HG02588 (cell line): ENCODE measurements around the gene KRT86.
"Not testable (repeated sequence)": the region's sequence is repeated elsewhere in the genome, so short reads cannot be mapped to it uniquely, and the experiment has no call there.

Source experiments
- ATAC-seq: cut with Tn5 transposase; IDR thresholded peaks from one replicate; pipeline ENCODE4 v1.9.1; 2021; ENCODE audit warnings: mild to moderate bottlenecking, moderate library complexity; ENCODE audit not compliant: unreplicated experiment

Gene KRT86

DNA sequence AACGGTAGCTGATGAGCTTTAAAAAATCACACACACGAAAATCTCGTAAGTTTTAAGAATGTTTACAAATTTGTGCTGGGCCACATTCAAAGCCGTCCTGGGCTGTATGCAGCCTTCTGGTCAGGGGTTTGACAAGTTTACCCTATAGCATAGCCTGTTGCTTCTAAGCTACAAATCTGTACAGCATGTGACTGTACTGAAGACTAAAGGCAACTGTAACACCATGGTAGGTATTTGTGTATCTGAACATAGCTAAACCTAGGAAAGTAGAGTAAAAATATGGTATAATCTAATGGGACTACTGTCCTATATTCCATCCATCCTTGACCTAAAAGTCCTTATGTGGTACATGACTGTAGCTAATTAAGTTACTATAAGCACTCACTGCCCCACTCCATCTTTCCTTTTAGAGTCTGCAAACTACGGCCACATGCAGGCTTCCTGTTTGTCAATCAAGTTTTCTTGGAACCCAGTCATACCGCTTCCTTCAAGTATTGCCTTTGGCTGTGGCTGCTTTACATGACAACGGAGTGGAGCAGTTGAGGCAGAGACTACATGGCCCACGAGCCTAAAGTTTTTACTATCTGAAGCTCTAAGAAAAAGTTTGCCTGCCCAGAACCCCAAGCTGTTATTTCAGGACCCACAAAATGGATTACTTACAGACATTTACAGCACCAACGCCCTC, 22.9 kb upstream of the KRT86 start:
- ATAC-seq, result no peak

DNA sequence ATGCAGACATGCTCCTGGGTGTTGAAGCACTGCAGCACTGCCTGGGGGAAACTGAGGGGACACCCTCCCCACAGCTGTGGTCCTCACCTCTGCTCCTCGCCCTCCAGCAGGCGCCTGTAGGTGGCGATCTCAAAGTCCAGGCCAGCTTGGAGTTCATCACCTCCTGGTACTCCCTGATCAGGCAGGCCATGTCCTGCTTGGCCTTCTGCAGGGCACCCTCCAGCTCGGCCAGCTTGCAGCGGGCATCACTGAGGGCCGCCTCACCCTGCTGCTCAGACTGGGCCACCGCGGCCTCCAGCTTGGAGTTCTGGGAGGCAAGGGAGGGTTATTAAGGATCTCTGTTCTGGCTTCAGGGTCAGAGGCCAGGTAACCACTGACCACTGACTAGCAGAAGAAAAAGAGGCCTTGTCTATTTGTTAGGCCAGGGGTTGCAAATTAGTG, 22.2 kb upstream of the KRT86 start:
- not testable (repeated sequence) for ATAC-seq

DNA sequence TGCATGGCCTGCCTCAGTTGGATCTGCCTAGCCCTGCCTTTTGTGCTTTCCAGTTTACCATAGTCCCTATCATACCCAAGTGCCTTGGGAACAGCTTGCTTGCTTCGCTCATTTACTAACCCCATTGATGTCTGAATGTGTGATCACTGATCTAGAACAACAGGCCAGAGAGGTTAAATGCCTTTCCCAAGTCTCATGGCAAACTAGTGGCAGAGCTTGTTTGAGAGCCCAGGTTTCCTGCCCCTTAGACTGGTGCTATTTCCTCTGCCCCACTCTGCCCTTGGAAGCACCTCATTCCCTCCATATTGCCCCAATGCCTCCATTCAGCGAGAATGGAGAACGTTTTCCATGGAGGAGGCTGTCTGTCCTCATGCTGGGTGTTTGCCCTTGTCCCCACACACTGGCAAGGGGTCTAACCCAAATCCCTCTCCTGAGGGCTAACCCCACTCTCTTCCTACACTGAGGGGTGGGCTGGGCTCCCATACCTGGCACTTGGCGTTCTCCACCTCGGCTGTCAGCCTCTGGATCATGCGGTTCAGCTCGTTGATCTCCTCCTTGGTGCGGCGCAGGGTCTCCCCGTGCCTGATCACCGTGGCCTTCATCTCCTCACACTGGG, 21.6 kb upstream of the KRT86 start:
- no peak for ATAC-seq

DNA sequence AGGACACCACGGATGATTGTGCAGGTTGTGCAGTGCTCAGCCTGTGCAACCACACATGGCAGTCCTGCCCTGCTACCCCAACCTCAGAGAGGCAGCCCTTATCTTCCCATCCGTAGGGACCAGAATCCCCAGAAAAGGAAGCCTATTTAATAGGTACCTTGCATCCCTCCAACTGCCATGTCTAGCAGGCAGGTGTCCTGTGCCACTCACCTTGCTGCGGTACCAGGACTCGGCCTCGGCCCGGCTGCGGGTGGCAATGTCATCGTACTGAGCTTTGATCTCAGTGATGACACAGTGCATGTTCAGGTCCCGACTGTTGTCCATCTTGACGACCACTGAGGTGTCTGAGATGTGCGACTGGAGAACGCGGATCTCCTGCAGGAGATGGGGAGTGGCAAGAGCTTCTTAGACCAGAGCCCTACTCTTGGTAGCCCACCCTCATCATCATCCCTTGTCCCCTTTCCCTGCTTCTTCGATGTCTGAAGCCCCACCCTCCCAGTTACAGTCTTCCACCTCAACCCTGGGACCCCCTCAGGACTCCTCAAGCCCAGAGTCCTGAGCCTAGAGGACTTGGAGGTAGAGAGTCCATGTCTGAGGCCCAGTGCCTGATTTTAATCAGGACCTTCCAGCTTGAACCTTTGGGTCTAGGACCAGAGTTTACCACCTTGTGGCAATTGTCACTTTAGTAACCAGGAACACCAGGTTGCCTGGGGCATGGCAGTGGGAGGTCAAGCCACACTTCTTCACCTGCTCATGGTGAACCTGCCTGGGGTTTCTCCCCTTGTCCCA, 20.9 kb upstream of the KRT86 start:
- ATAC-seq, result no peak

DNA sequence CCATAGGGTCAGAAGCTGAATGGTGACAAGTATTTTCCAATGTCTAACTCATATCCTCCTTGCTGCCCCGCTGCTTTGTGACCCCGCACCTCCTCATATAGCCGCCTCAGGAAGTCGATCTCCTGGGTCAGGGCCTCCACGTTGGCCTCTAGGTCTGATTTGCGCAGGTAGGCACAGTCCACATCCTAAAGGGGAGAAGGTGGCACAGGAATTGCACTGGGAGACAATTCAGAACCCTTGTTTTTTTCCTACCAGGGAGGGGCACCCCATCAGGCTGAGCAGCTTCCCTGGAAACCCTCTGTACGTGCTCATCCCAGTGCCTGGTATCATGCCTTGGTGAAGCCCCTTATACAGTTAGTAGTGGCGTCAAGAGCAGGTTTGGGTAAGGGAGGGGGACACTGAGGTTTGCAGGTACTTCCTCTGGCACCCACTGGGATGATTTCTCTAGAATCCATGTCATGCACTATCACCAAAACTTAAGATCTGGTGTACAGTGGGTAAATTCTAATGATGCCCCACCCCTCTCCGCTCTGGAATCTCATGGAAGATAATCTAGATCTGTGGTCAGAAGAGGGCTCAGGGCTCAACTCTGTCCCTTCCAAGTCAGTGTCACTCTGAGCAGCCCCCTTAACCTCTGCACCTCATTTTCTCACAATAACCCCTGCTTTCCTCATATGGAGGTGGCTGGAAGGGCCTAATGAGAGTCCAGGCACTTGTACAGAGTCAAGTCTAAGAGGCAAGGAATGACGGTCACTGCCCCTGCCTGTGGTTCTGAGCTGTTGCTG, 20.1 kb upstream of the KRT86 start:
- no peak for ATAC-seq

DNA sequence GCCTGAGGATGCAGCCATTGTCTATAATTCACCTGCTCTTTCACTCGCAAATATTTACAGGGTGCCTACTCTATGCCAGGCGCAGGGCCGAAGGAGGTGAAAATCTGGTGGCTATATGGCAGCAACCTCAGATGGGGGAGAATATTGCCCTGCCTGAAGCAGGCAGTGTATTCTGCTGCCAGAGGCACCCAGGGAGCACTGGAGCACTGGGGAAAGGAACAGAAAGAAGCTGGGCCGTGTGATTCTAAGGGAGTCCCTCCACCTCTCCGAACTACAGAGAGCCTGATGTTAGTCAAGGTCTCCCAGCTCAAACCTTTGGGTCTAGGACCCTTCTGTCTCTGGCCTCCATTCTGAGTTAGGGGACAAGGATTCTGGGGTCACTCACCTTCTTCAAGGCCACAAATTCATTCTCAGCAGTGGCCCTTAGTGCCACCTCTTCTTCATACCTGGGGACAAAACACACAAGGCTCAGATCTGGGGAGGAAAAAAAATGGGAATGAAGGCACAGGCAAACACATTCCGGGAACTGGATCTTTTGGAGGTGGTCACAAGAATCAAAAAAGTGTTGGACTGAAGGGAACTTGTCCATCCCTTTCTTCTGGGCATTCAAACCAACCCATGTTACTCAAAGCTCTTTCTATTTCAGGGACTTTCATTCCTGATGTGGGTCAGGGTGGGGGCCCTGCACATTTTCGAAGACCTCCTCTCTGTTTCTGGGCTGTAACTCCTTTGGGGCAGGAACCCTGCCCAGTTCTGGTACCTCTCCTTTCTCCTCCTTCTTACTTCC, 19.3 kb upstream of the KRT86 start:
- no peak for ATAC-seq

DNA sequence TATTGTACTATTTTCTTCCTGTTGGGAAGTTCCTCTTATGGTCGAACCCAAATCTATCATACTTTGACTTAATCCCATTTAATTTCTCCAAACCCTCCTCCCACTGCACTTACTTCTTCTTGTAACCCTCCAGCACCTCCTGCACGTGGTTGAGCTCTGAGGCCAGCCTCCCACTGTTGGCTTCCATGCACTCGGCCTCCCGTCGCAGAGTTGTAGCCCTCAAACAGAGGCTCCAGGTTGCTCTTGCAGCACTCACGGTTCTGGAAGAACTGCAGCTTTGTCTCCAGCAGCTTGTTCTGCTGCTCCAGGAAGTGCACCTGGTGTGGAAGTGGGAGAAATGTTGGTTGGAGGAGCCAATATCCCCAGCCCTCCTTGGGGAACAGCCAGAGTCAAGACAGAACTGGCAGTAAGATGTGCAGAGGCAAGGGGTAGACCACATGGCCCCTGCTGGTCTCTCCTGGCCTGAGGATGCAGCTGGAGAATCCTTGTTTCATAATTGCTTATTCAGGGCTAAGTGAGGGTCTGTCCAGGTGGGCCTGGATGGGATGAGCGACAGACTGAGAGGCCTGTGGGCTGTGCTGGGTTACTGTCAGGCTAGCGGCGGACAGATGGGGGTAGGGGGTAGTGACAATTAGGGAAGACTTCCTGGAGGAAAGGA, 18.4 kb upstream of the KRT86 start:
- ATAC-seq, result no peak

DNA sequence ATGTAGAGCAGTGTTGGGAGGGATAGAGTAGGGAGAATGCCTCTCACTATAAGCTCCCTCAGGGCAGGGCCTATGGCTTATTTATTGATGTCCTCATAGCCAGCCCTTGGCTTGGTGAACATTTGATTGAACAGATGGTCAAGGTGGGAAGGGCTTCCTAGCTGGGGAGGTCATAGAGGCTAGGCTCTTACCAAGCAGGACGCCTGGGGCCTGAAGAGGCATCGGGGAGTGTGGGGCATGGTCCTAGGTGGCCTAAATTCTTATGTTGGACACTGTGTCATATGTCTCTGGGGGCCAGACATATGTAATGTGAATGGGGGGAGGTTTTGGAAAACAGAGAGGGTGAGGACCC, 17.9 kb upstream of the KRT86 start:
- ATAC-seq, result no peak

DNA sequence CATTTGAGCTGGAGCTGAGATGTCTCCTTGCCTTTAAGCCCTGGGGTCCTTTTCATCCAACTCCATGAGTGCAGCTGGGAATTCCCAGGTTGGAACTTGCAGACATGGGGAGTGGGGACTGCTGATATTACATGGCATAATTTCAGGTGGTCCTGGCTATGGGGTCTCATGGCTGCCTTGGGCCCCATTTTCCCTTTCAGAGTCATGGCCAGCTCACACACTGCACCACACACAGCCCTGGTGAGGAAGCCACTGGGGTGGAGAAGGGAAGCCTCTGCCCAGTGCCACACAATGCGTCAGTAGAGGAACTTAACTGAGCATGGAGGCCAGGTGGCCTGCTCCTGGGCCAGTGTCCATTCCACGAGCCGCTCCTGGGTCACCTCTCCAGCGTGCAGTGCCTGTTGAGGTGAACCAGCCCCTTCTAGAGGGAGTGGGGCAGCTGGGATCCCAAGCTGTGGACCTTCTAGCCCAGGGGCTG, 17.3 kb upstream of the KRT86 start:
- no peak for ATAC-seq

DNA sequence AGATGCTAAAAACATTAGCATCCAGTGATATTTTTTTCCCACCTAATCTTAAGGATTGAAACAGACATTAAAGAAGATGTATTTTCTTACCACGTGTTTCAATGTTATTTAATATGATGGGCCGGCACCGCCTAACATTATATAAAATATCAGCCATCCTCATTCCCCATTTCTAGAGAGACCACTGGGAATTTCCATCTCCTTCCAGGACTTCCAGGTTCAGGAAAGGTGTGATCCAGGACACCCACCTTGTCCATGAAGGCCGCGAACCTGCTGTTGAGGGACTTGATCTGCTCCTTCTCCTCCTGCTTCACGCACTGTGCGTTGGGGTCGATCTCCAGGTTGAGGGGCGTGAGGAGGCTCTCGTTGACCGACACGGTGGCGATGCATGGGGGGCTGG, 16.5 kb upstream of the KRT86 start:
- not testable (repeated sequence) for ATAC-seq

DNA sequence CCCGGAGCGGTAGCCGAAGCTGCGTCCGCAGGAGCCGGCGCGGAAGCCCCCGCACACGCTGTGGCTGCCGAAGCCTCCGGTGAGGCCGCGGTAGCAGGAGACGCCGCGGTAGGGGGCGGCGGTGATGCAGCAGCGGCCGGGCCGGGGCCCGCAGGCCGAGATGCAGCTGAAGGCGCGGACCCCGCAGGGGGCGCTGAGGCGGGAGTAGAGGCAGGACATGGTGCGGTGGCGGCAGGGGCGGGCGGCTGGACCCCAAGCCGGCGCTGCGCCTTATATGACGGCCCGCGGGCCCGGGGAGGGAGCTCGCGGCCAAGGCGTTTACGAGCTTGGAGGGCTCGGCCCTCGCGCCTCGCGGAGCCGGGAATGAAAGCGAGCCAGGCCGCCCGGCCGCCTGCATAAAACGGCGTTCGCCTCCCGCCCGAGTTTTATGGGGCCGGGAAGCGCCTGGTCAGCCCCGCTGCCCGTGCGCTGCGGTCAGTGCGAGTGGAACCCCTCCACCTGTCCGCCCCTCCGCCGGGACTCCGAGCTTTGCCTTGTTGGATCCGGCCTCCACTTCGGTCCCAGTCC, 16.0 kb upstream of the KRT86 start:
- ATAC-seq, result no peak

DNA sequence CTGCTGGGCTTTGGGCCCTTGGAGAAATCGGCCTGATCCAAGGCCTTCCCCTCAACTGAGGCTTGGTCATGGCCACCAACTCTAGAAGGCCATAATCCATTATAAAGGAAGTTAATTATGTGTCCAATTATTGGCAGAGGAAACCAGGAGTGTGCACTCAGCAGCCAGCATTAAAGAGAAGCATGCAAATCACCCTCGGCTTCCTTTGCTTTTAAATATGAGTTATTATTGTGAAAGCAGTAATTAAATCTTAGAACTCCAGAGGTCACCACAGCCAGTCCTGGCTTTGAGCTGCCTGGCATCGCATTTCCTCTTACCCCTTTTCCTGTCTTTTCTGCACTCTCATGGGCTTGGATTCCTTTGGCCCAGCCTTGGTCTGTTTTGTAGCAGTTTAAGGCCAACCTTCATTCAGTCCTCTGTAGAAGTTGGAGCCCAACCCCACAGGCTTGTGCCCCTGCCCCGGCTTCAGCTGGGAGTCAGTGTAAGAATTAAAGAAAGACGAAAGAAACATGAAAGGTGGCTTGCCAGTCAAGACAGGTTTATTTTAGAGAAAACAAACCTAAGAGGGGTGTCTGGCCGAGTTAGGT, 14.7 kb upstream of the KRT86 start:
- ATAC-seq, result no peak

DNA sequence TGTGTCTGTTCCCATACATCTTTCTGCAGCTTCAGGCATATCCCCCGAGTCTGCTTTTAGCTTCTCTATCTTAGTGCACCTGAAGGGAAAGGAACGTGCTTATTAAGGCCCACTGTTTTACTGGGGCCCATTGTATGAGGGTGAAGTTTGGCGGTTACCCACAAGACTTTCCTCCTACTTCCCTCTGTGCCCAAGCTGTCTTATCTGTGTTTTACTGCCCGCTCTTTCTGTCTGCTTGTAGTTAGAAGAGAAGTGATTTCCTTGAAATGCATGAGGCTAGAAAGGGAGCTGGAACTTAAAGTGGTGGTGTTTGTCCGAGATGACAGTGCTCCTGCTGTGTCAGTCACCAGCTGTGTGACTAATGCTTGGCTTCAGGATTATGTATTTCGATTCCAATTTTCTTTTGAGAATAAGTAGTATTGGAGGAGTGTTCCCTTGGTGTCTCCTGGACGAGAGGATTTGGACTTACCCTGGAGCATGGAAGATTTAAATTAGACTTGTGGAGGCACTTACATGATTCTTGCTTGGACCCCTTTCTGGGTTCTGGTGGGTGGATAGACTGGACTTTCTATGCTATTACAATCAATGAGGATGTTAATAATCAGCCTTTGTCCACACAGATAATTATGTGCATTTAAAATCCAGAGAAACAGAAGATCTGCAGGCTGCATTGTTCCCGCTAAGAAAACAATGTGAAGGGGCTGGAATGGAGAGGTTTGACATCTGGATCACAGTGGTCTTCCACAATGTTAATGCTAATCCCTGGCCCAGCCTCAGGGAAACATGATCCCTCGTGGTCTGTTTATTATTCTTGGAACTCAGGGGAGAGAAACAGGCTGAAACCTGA, 13.9 kb upstream of the KRT86 start:
- ATAC-seq, result no peak

DNA sequence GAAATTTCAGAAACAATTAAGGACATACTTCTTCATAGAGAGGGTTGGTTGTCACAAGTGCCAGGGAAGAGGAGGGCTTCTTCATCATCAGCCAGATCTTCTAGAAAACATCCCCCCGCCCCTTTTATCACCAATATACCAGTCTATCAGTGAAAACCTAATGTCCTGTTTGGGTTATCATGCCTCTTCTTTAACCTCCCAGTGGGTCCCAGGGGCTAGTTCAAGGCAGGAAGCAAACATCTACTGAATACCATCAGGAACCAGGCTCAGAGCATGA, 13.3 kb upstream of the KRT86 start:
- no peak for ATAC-seq

DNA sequence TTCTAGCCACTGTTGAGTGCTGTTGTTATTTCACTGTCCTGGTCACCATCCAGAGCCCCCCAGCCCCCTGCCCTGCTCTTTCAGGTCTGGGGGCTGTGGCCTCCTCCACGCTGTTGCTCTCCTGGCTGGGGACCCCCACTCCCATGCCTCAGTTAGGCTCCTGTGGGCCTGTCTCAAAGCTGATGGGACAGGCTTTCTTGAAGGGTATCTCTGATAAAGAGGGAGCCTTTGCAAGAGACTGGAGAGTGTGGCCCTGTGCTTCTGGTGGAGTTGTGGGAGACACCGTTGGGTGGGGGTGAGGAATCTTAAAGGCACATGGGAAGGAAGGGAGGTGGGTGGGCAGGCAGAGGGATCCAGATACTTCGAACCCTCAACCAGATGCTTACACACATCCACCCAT, 12.2 kb upstream of the KRT86 start:
- ATAC-seq, result no peak

DNA sequence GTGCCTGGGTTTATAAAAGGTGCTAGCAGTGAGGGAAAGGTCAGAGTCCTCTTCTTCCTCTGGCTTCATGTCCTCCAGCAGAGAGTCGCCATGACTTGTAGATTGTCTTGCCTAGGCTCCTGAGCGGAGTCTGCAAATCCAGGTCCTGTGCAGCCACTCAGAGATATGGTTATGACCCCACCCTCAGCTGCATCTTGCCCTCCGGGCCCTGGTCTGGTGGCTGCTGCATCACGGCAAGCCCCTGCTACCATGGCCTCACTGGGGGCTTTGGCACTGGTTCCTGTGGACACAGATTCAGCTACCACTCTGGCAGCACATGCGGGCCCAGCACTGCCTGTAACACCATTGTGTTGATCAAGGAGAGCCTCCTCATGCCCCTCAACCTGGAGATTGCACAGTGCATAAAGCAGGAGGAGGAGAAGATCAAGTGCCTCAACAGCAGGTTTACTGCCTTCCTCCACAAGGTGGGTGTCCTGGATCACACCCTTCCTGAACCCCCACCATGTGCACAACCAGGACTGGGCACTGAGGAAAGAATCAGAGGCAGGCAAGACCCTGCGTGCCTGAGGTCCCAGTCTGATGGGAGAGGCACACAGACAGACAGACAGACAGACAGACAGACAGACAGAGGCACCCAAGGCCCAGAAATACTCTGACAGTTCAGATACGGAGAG, 10.5 kb upstream of the KRT86 start:
- ATAC-seq, result no peak

DNA sequence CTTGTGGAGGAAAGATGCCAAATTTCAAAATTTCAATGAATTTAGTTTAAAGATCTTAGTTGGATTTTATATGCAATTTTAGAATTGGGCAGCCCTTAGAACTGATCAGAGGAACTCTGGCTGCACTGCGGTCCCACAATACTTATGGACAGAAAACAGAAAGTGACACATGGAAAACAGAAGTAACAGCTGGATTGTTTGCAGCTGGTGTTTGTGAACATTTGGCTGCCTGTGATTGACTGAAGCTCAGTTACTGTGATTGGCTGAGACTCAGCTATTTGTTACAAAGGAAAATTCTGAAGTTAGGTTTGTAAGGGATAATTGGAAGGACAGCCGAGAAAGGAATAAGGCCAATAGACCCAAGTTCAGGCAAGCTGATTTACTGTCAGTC, 10.0 kb upstream of the KRT86 start:
- ATAC-seq, result no peak

DNA sequence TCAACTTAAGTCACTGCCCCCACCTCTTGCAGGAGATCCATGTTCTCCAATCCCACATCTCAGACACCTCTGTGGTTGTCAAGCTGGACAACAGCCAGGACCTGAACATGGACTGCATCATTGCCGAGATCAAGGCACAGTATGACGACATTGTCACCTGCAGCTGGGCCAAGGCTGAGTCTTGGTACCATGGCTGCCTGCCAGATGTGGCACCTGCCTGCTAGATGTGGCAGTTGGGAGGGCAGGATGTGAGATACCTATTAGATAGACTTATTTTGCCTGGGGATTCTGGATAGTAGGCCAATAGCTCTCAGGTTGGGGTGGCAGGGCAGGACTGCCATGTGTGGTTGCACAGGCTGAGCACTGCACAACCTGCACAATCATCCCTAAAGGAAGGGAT, 7.9 kb upstream of the KRT86 start:
- ATAC-seq, result no peak
